Measurements from ENCODE around the gene KCNC1. TPM values are rescaled to one million over a fixed set of nuclear protein-coding genes. Genes with fewer than 3 reads are reported as not detected.

Gene KCNC1
- total and polyA plus RNA-seq, 2 experiments from 2014 or later = 0.01 to 0.20 TPM

- Histone ChIP-seq H3K27me3 (no peaks in the 10 kb centered on the region), H3K9me2 (replicated peaks; ENCODE audit: insufficient read depth) (no peaks in the 10 kb centered on the region), H3K4me2 (no peak overlapping the region), H3K27ac (no peak overlapping the region), H3K79me2 (no peaks in the 10 kb centered on the region), H2AFZ (no peak overlapping the region), H3K4me1 (ENCODE audit: insufficient read depth) (peaks cover 13% of the 10 kb centered on the region), H3K9me3 (ENCODE audit: low read depth) (no peaks in the 10 kb centered on the region), H4K20me1 (ENCODE audit: insufficient read depth, poor library complexity, severe bottlenecking) (no peaks in the 10 kb centered on the region), H3K4me3 (no peak overlapping the region), H3K36me3 (replicated peaks; ENCODE audit: insufficient read depth, low read depth) (no peaks in the 10 kb centered on the region)
- no peak for TF ChIP-seq CTCF (IDR thresholded peaks at IDR 0.05; ENCODE audit: poor library complexity)
- TF ChIP-seq EZH2phosphoT487 (IDR thresholded peaks at IDR 0.05; ENCODE audit: low read depth, severe bottlenecking, unreplicated experiment) = peak; percentile 97
- no peak for DNase-seq (ENCODE audit: low spot score)
- 73% methylated on average over 2 of the region's 2 CpGs for WGBS (ENCODE audit: low lambda C conversion rate, missing lambda C conversion rate)
Measured at GRCh38 chr11:17812091-17812864, 77.7 kb downstream of the KCNC1 start.

GRCh38 chr11:17812865-17813187, 78.2 kb downstream of the KCNC1 start:
- no peaks in the 10 kb centered on the region for H3K79me2 ChIP-seq
- no peaks in the 10 kb centered on the region for H4K20me1 ChIP-seq (ENCODE audit: insufficient read depth, poor library complexity, severe bottlenecking)
- H3K9me2 ChIP-seq (replicated peaks; ENCODE audit: insufficient read depth) = no peaks in the 10 kb centered on the region
- no peaks in the 10 kb centered on the region for H3K9me3 ChIP-seq (ENCODE audit: low read depth)
- WGBS (ENCODE audit: low lambda C conversion rate, missing lambda C conversion rate) = 70% methylated on average over 4 of the region's 4 CpGs
- no peak overlapping the region for H3K27ac ChIP-seq
- peaks cover 13% of the 10 kb centered on the region for H3K4me1 ChIP-seq (ENCODE audit: insufficient read depth)
- no peak overlapping the region for H3K4me2 ChIP-seq
- TF ChIP-seq EZH2phosphoT487 (IDR thresholded peaks at IDR 0.05; ENCODE audit: low read depth, severe bottlenecking, unreplicated experiment) = no peak
- H3K27me3 ChIP-seq = no peaks in the 10 kb centered on the region
- no peaks in the 10 kb centered on the region for H3K36me3 ChIP-seq (replicated peaks; ENCODE audit: insufficient read depth, low read depth)
- DNase-seq (ENCODE audit: low spot score) = no peak
- no peak overlapping the region for H2AFZ ChIP-seq
- no peak overlapping the region for H3K4me3 ChIP-seq

- no peak overlapping the region for H3K27ac ChIP-seq
- no peak overlapping the region for H2AFZ ChIP-seq
- H3K36me3 ChIP-seq (replicated peaks; ENCODE audit: insufficient read depth, low read depth) = no peaks in the 10 kb centered on the region
- no peaks in the 10 kb centered on the region for H3K79me2 ChIP-seq
- H3K27me3 ChIP-seq = no peaks in the 10 kb centered on the region
- WGBS (ENCODE audit: low lambda C conversion rate, missing lambda C conversion rate) = 83% methylated on average over 2 of the region's 2 CpGs
- H3K4me3 ChIP-seq = no peak overlapping the region
- H3K4me2 ChIP-seq = no peak overlapping the region
- H4K20me1 ChIP-seq (ENCODE audit: insufficient read depth, poor library complexity, severe bottlenecking) = no peaks in the 10 kb centered on the region
- peaks cover 13% of the 10 kb centered on the region for H3K4me1 ChIP-seq (ENCODE audit: insufficient read depth)
- no peak for DNase-seq (ENCODE audit: low spot score)
- no peaks in the 10 kb centered on the region for H3K9me3 ChIP-seq (ENCODE audit: low read depth)
- no peak for TF ChIP-seq EZH2phosphoT487 (IDR thresholded peaks at IDR 0.05; ENCODE audit: low read depth, severe bottlenecking, unreplicated experiment)
- no peak for TF ChIP-seq CTCF (IDR thresholded peaks at IDR 0.05; ENCODE audit: poor library complexity)
- TF ChIP-seq EZH2 (IDR thresholded peaks at IDR 0.05; ENCODE audit: borderline replicate concordance) = no peak
- no peaks in the 10 kb centered on the region for H3K9me2 ChIP-seq (replicated peaks; ENCODE audit: insufficient read depth)
Measured at GRCh38 chr11:17813391-17814059, 78.9 kb downstream of the KCNC1 start.

- Histone ChIP-seq H3K4me3 (no peak overlapping the region), H2AFZ (no peak overlapping the region), H3K27ac (no peak overlapping the region), H3K36me3 (replicated peaks; ENCODE audit: insufficient read depth, low read depth) (no peaks in the 10 kb centered on the region), H3K79me2 (no peaks in the 10 kb centered on the region), H4K20me1 (ENCODE audit: insufficient read depth, poor library complexity, severe bottlenecking) (no peaks in the 10 kb centered on the region), H3K27me3 (no peaks in the 10 kb centered on the region), H3K9me2 (replicated peaks; ENCODE audit: insufficient read depth) (no peaks in the 10 kb centered on the region), H3K9me3 (ENCODE audit: low read depth) (no peaks in the 10 kb centered on the region), H3K4me1 (ENCODE audit: insufficient read depth) (peaks cover 13% of the 10 kb centered on the region), H3K4me2 (no peak overlapping the region)
- TF ChIP-seq EZH2 (IDR thresholded peaks at IDR 0.05; ENCODE audit: borderline replicate concordance) = no peak
- no peak for TF ChIP-seq CTCF (IDR thresholded peaks at IDR 0.05; ENCODE audit: poor library complexity)
- no peak for TF ChIP-seq EZH2phosphoT487 (IDR thresholded peaks at IDR 0.05; ENCODE audit: low read depth, severe bottlenecking, unreplicated experiment)
- DNase-seq (ENCODE audit: low spot score) = no peak
- 100% methylated on average over 1 of the region's 1 CpG for WGBS (ENCODE audit: low lambda C conversion rate, missing lambda C conversion rate)
Measured at GRCh38 chr11:17814546-17814945, 80.0 kb downstream of the KCNC1 start.
